GM19238 (cell line): ENCODE measurements around the gene PLPPR1.

Source experiments
- DNase-seq: peaks from one replicate; pipeline ENCODE4 v3.0.0; 2011; ENCODE audit warnings: low spot score; ENCODE audit not compliant: insufficient read length

The PLPPR1 gene

GRCh38 chr9:101341958-101342357, 313.4 kb downstream of the PLPPR1 start:
- no peak for DNase-seq

- DNase-seq: no peak
These were observed 314.1 kb downstream of the PLPPR1 start for GRCh38 chr9:101342595-101342994.

GRCh38 chr9:101350285-101350684, 321.8 kb downstream of the PLPPR1 start:
- DNase-seq: no peak

- DNase-seq: no peak
These were observed 324.5 kb downstream of the PLPPR1 start for GRCh38 chr9:101352892-101353463.

- DNase-seq: no peak
These were observed 325.2 kb downstream of the PLPPR1 start for GRCh38 chr9:101353683-101354082.

- DNase-seq: no peak
These were observed 325.7 kb downstream of the PLPPR1 start for GRCh38 chr9:101354143-101354764.

GRCh38 chr9:101354765-101355708, 326.5 kb downstream of the PLPPR1 start:
- no peak for DNase-seq

GRCh38 chr9:101356619-101357018, 328.1 kb downstream of the PLPPR1 start:
- no peak for DNase-seq

- DNase-seq: no peak
These were observed 331.2 kb downstream of the PLPPR1 start for GRCh38 chr9:101359679-101360078.

GRCh38 chr9:101360647-101361046, 332.1 kb downstream of the PLPPR1 start:
- DNase-seq: no peak

- DNase-seq: no peak
These were observed 333.9 kb downstream of the PLPPR1 start for GRCh38 chr9:101362450-101362849.

GRCh38 chr9:101365181-101365580, 336.7 kb downstream of the PLPPR1 start:
- DNase-seq: no peak

GRCh38 chr9:101366038-101366756, 337.7 kb downstream of the PLPPR1 start:
- DNase-seq: no peak

GRCh38 chr9:101367323-101367722, 338.8 kb downstream of the PLPPR1 start:
- DNase-seq: no peak

- DNase-seq: no peak
These were observed 340.8 kb downstream of the PLPPR1 start for GRCh38 chr9:101369286-101369685.

- no peak for DNase-seq
These were observed 341.5 kb downstream of the PLPPR1 start for GRCh38 chr9:101369884-101370531.

- no peak for DNase-seq
These were observed 343.3 kb downstream of the PLPPR1 start for GRCh38 chr9:101371813-101372212.

GRCh38 chr9:101372327-101373118, 344.0 kb downstream of the PLPPR1 start:
- DNase-seq: no peak
